GM23338 (cell line): ENCODE measurements around the gene MED27. TPM values are rescaled to one million over a fixed set of nuclear protein-coding genes. Genes with fewer than 3 reads are reported as not detected.

ENCODE experiments used
- ATAC-seq: fragments of 200-7000 bp; cut with Tn5 transposase; 3 replicates; pipeline ENCODE4 v1.9.1; 2020
- DNase-seq: peaks from one replicate; pipeline ENCODE4 v3.0.0-alpha.2; 2015; ENCODE audit warnings: low spot score
- H2AFZ ChIP-seq: fragments of 200-600 bp; sonication (generic); 2 replicates; pipeline ENCODE4 v1.8.0; 2016; ENCODE audit warnings: antibody characterized with exemption, mild to moderate bottlenecking, moderate library complexity
- H3F3A ChIP-seq: fragments of 200-600 bp; sonication (generic); replicated peaks from 2 replicates; pipeline ENCODE4 v1.8.0; 2017; ENCODE audit warnings: antibody characterized with exemption, mixed run types, low read depth
- H3K27ac ChIP-seq: fragments of 200-600 bp; sonication (generic); 2 replicates; pipeline ENCODE4 v1.6.1; 2016; ENCODE audit warnings: low read depth
- H3K27me3 ChIP-seq: fragments of 200-600 bp; sonication (generic); 2 replicates; pipeline ENCODE4 v1.8.0; 2016; ENCODE audit warnings: mild to moderate bottlenecking, mixed run types, moderate library complexity; ENCODE audit not compliant: insufficient read depth
- H3K36me3 ChIP-seq: fragments of 200-600 bp; sonication (generic); 2 replicates; pipeline ENCODE4 v1.8.0; 2016; ENCODE audit warnings: mild to moderate bottlenecking; ENCODE audit not compliant: insufficient read depth
- H3K4me1 ChIP-seq: fragments of 200-600 bp; sonication (generic); 2 replicates; pipeline ENCODE4 v1.8.0; 2016; ENCODE audit warnings: mild to moderate bottlenecking, moderate library complexity; ENCODE audit not compliant: insufficient read depth
- H3K4me2 ChIP-seq: fragments of 200-600 bp; sonication (generic); 2 replicates; pipeline ENCODE4 v1.7.1; 2017; ENCODE audit warnings: mixed run types
- H3K4me3 ChIP-seq: fragments of 200-600 bp; sonication (generic); 2 replicates; pipeline ENCODE4 v1.6.1; 2016; ENCODE audit warnings: mixed run types
- H3K79me2 ChIP-seq: fragments of 200-600 bp; sonication (generic); replicated peaks from 2 replicates; pipeline ENCODE4 v1.8.0; 2017; ENCODE audit warnings: mild to moderate bottlenecking; ENCODE audit not compliant: insufficient read depth
- H3K9me2 ChIP-seq: fragments of 200-600 bp; sonication (generic); 2 replicates; pipeline ENCODE4 v1.8.0; 2017; ENCODE audit not compliant: insufficient read depth
- H4K20me1 ChIP-seq: fragments of 200-600 bp; sonication (generic); replicated peaks from 2 replicates; pipeline ENCODE4 v1.8.0; 2017; ENCODE audit warnings: mild to moderate bottlenecking; ENCODE audit not compliant: insufficient read depth
- H3K27ac Mint-ChIP-seq: 2 replicates; pipeline ENCODE4 v1.8.0; 2020; ENCODE audit warnings: inconsistent platforms, mild to moderate bottlenecking, moderate library complexity, mixed read lengths
- H3K27me3 Mint-ChIP-seq: 3 replicates; pipeline ENCODE4 v1.8.0; 2022; ENCODE audit warnings: low read depth, mild to moderate bottlenecking, moderate library complexity, mixed read lengths, inconsistent platforms; ENCODE audit not compliant: insufficient read depth, poor library complexity
- H3K36me3 Mint-ChIP-seq: 3 replicates; pipeline ENCODE4 v1.8.0; 2021; ENCODE audit warnings: low read depth, mild to moderate bottlenecking, inconsistent platforms, moderate library complexity, mixed read lengths
- H3K4me1 Mint-ChIP-seq: 3 replicates; pipeline ENCODE4 v1.8.0; 2020; ENCODE audit warnings: mild to moderate bottlenecking, inconsistent platforms, mixed read lengths
- H3K4me3 Mint-ChIP-seq: 3 replicates; pipeline ENCODE4 v1.8.0; 2021; ENCODE audit warnings: moderate library complexity, mild to moderate bottlenecking, inconsistent platforms, mixed read lengths
- H3K9me3 Mint-ChIP-seq: 3 replicates; pipeline ENCODE4 v1.8.0; 2020; ENCODE audit warnings: moderate library complexity, mild to moderate bottlenecking, inconsistent platforms, mixed read lengths
- CREB1 ChIP-seq: fragments of 250-450 bp; sonication (Bioruptor Pico); IDR thresholded peaks from 2 replicates; pipeline ENCODE4 v1.5.0; 2020; ENCODE audit warnings: low read depth, mild to moderate bottlenecking, moderate library complexity
- EZH2 ChIP-seq: fragments of 200-600 bp; sonication (generic); IDR thresholded peaks from one replicate; pipeline ENCODE4 v1.8.0; 2017; ENCODE audit warnings: antibody characterized with exemption, mild to moderate bottlenecking, low read depth; ENCODE audit not compliant: unreplicated experiment
- EZH2phosphoT487 ChIP-seq: fragments of 200-600 bp; sonication (generic); IDR thresholded peaks from one replicate; pipeline ENCODE4 v1.8.1; 2018; ENCODE audit warnings: antibody characterized with exemption; ENCODE audit not compliant: unreplicated experiment
- JUNB ChIP-seq: IDR thresholded peaks from one replicate; pipeline ENCODE4 v1.6.1; 2016; ENCODE audit warnings: antibody characterized with exemption; ENCODE audit not compliant: unreplicated experiment
- NANOG ChIP-seq: IDR thresholded peaks from 2 replicates; pipeline ENCODE4 v1.6.1; 2016; ENCODE audit warnings: antibody characterized with exemption, borderline replicate concordance
- POLR2AphosphoS5 ChIP-seq: IDR thresholded peaks from 2 replicates; pipeline ENCODE4 v1.6.1; 2016; ENCODE audit warnings: antibody characterized with exemption, low read depth
- STAT1 ChIP-seq: IDR thresholded peaks from one replicate; pipeline ENCODE4 v1.6.1; 2016; ENCODE audit warnings: antibody characterized with exemption; ENCODE audit not compliant: unreplicated experiment
- ZNF114 ChIP-seq: fragments of 250-450 bp; sonication (Bioruptor Pico); IDR thresholded peaks from 2 replicates; pipeline ENCODE4 v1.5.0; 2020; ENCODE audit warnings: mild to moderate bottlenecking, moderate library complexity
- ZNF331 ChIP-seq: fragments of 250-450 bp; sonication (Bioruptor Pico); IDR thresholded peaks from 2 replicates; pipeline ENCODE4 v1.5.0; 2020; ENCODE audit warnings: low read depth, mild to moderate bottlenecking, moderate library complexity
- polyA plus RNA-seq: library from polyadenylated mRNA; unstranded; fragments of >200 nt; fragmentation: Nextera tagmentation; extraction: Ambion mirVana; gene quantifications from 2 replicates; pipeline ENCODE4 v1.2.1, GENCODE V29; 2016
- total RNA-seq: library from RNA; depleted of rRNA; stranded (reverse); fragments of >200 nt; shearing (Covaris generic); gene quantifications from 2 replicates; pipeline ENCODE4 v1.2.3, GENCODE V29; 2014
- TF ChIP-seq, protein P1 (sequence below): fragments of 250-450 bp; sonication (Bioruptor Pico); IDR thresholded peaks from 2 replicates; pipeline ENCODE4 v1.5.0; 2020; ENCODE audit warnings: mild to moderate bottlenecking, moderate library complexity
- TF ChIP-seq, protein P2 (sequence below), 2 experiments: fragments of 200-600 bp in 1 of 2; sonication (generic) in 1 of 2; conservative IDR thresholded peaks; 2 replicates each; pipeline versions ENCODE4 v1.5.1 to v1.6.1; 2016 to 2017; ENCODE audit warnings: antibody characterized with exemption in 2 of 2, low read depth in 2 of 2, mild to moderate bottlenecking in 2 of 2, moderate library complexity in 1 of 2
- TF ChIP-seq, protein P3 (sequence below): IDR thresholded peaks from 2 replicates; pipeline ENCODE4 v1.6.1; 2016; ENCODE audit warnings: antibody characterized with exemption
- TF ChIP-seq, protein P4 (sequence below): IDR thresholded peaks from one replicate; pipeline ENCODE4 v1.6.1; 2018; ENCODE audit warnings: antibody characterized with exemption; ENCODE audit not compliant: unreplicated experiment

Gene MED27
- total and polyA plus RNA-seq, 2 experiments from 2014 or later = 30.6 to 35.0 TPM

DNA sequence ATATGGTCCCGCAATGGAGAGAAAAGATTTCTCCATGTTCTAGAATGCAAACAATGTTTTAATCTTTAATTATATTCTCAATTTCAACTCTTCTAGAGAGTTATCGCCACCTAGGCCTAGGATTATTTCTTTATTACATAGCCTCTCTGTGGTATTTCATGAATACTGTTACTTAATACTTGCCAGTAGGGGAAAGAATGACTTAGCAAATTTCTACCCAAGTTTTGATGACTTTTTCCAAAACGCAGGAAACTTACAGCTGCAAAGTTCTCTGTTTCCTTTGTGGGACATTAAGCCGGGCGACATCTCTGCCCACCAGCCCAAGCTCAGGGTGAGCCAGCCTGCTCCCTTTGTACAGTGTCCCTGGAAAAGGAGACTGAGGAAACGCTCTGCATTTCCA is 73.8 kb downstream of the MED27 start:
- H3K9me3 Mint-ChIP-seq = no peaks in the 10 kb centered on the region; the same call in 2 of the 3 replicates
- Histone ChIP-seq H3K4me2 (peak overlapping the region; percentile 41), H3K79me2 (peaks cover 8% of the 10 kb centered on the region; the same call in 1 of the 2 replicates), H3K4me1 (peaks cover 52% of the 10 kb centered on the region), H3K27me3 (no peaks in the 10 kb centered on the region), H3K36me3 (no peaks in the 10 kb centered on the region), H4K20me1 (no peaks in the 10 kb centered on the region), H3K27ac (0 out of 2 replicates have a peak overlapping the region, but pooled peaks have one; percentile 55), H2AFZ (no peak overlapping the region), H3F3A (no peaks in the 10 kb centered on the region), H3K4me3 (no peak overlapping the region), H3K9me2 (no peaks in the 10 kb centered on the region)
- peaks cover 6% of the 10 kb centered on the region; the same call in 2 of the 3 replicates for H3K36me3 Mint-ChIP-seq
- TF ChIP-seq ZNF114 (CRISPR knock-in tag) = no peak
- TF ChIP-seq ZNF331 = no peak
- TF ChIP-seq, protein P1, sequence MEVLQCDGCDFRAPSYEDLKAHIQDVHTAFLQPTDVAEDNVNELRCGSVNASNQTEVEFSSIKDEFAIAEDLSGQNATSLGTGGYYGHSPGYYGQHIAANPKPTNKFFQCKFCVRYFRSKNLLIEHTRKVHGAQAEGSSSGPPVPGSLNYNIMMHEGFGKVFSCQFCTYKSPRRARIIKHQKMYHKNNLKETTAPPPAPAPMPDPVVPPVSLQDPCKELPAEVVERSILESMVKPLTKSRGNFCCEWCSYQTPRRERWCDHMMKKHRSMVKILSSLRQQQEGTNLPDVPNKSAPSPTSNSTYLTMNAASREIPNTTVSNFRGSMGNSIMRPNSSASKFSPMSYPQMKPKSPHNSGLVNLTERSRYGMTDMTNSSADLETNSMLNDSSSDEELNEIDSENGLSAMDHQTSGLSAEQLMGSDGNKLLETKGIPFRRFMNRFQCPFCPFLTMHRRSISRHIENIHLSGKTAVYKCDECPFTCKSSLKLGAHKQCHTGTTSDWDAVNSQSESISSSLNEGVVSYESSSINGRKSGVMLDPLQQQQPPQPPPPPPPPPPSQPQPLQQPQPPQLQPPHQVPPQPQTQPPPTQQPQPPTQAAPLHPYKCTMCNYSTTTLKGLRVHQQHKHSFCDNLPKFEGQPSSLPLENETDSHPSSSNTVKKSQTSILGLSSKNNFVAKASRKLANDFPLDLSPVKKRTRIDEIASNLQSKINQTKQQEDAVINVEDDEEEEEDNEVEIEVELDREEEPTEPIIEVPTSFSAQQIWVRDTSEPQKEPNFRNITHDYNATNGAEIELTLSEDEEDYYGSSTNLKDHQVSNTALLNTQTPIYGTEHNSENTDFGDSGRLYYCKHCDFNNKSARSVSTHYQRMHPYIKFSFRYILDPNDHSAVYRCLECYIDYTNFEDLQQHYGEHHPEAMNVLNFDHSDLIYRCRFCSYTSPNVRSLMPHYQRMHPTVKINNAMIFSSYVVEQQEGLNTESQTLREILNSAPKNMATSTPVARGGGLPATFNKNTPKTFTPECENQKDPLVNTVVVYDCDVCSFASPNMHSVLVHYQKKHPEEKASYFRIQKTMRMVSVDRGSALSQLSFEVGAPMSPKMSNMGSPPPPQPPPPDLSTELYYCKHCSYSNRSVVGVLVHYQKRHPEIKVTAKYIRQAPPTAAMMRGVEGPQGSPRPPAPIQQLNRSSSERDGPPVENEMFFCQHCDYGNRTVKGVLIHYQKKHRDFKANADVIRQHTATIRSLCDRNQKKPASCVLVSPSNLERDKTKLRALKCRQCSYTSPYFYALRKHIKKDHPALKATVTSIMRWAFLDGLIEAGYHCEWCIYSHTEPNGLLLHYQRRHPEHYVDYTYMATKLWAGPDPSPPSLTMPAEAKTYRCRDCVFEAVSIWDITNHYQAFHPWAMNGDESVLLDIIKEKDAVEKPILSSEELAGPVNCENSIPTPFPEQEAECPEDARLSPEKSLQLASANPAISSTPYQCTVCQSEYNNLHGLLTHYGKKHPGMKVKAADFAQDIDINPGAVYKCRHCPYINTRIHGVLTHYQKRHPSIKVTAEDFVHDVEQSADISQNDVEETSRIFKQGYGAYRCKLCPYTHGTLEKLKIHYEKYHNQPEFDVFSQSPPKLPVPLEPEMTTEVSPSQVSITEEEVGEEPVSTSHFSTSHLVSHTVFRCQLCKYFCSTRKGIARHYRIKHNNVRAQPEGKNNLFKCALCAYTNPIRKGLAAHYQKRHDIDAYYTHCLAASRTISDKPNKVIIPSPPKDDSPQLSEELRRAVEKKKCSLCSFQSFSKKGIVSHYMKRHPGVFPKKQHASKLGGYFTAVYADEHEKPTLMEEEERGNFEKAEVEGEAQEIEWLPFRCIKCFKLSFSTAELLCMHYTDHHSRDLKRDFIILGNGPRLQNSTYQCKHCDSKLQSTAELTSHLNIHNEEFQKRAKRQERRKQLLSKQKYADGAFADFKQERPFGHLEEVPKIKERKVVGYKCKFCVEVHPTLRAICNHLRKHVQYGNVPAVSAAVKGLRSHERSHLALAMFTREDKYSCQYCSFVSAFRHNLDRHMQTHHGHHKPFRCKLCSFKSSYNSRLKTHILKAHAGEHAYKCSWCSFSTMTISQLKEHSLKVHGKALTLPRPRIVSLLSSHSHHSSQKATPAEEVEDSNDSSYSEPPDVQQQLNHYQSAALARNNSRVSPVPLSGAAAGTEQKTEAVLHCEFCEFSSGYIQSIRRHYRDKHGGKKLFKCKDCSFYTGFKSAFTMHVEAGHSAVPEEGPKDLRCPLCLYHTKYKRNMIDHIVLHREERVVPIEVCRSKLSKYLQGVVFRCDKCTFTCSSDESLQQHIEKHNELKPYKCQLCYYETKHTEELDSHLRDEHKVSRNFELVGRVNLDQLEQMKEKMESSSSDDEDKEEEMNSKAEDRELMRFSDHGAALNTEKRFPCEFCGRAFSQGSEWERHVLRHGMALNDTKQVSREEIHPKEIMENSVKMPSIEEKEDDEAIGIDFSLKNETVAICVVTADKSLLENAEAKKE (CRISPR knock-in tag) = no peak
- TF ChIP-seq, protein P2, sequence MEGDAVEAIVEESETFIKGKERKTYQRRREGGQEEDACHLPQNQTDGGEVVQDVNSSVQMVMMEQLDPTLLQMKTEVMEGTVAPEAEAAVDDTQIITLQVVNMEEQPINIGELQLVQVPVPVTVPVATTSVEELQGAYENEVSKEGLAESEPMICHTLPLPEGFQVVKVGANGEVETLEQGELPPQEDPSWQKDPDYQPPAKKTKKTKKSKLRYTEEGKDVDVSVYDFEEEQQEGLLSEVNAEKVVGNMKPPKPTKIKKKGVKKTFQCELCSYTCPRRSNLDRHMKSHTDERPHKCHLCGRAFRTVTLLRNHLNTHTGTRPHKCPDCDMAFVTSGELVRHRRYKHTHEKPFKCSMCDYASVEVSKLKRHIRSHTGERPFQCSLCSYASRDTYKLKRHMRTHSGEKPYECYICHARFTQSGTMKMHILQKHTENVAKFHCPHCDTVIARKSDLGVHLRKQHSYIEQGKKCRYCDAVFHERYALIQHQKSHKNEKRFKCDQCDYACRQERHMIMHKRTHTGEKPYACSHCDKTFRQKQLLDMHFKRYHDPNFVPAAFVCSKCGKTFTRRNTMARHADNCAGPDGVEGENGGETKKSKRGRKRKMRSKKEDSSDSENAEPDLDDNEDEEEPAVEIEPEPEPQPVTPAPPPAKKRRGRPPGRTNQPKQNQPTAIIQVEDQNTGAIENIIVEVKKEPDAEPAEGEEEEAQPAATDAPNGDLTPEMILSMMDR (conservative IDR thresholded peaks at IDR 0.05; ENCODE audit: low read depth in 2 of 2) = no peak
- no peak for TF ChIP-seq JUNB
- no peak for TF ChIP-seq EZH2phosphoT487
- no peak for TF ChIP-seq NANOG
- no peak for TF ChIP-seq CREB1 (CRISPR knock-in tag)
- TF ChIP-seq, protein P3, sequence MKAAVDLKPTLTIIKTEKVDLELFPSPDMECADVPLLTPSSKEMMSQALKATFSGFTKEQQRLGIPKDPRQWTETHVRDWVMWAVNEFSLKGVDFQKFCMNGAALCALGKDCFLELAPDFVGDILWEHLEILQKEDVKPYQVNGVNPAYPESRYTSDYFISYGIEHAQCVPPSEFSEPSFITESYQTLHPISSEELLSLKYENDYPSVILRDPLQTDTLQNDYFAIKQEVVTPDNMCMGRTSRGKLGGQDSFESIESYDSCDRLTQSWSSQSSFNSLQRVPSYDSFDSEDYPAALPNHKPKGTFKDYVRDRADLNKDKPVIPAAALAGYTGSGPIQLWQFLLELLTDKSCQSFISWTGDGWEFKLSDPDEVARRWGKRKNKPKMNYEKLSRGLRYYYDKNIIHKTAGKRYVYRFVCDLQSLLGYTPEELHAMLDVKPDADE = no peak
- TF ChIP-seq, protein P4, sequence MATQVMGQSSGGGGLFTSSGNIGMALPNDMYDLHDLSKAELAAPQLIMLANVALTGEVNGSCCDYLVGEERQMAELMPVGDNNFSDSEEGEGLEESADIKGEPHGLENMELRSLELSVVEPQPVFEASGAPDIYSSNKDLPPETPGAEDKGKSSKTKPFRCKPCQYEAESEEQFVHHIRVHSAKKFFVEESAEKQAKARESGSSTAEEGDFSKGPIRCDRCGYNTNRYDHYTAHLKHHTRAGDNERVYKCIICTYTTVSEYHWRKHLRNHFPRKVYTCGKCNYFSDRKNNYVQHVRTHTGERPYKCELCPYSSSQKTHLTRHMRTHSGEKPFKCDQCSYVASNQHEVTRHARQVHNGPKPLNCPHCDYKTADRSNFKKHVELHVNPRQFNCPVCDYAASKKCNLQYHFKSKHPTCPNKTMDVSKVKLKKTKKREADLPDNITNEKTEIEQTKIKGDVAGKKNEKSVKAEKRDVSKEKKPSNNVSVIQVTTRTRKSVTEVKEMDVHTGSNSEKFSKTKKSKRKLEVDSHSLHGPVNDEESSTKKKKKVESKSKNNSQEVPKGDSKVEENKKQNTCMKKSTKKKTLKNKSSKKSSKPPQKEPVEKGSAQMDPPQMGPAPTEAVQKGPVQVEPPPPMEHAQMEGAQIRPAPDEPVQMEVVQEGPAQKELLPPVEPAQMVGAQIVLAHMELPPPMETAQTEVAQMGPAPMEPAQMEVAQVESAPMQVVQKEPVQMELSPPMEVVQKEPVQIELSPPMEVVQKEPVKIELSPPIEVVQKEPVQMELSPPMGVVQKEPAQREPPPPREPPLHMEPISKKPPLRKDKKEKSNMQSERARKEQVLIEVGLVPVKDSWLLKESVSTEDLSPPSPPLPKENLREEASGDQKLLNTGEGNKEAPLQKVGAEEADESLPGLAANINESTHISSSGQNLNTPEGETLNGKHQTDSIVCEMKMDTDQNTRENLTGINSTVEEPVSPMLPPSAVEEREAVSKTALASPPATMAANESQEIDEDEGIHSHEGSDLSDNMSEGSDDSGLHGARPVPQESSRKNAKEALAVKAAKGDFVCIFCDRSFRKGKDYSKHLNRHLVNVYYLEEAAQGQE = no peak
- TF ChIP-seq EZH2 = no peak
- no peak for TF ChIP-seq STAT1
- TF ChIP-seq POLR2AphosphoS5 = no peak
- H3K4me3 Mint-ChIP-seq = no peak overlapping the region
- DNase-seq (no peak), ATAC-seq (no peak)
- peaks cover 5% of the 10 kb centered on the region for H3K27me3 Mint-ChIP-seq
- H3K27ac Mint-ChIP-seq = peak overlapping the region; percentile 53
- peaks cover 72% of the 10 kb centered on the region for H3K4me1 Mint-ChIP-seq
